Measurements from ENCODE around the gene ACOT11. TPM values are rescaled to one million over a fixed set of nuclear protein-coding genes. Genes with fewer than 3 reads are reported as not detected.
"Not testable (repeated sequence)": the region's sequence is repeated elsewhere in the genome, so short reads cannot be mapped to it uniquely, and the experiment has no call there.

Gene ACOT11
- total and polyA plus RNA-seq, 2 of the 13 experiments (the other 11 are each of a cell fraction or from before 2014, with no cell fraction given): 2.6 to 3.3 TPM

- H2AFZ ChIP-seq (ENCODE audit: low read length); POLR2A ChIA-PET; DNase-seq (ENCODE audit: low spot score); CTCF ChIA-PET (ENCODE audit: low intra/inter-chr PET ratio, low total read pairs); H3K4me3 ChIP-seq (replicated peaks in 1 of 3; ENCODE audit: insufficient read depth in 1 of 3, low read depth in 2 of 3, low read length in 3 of 3); BruUV-seq (replicated peaks); H3K27me3 ChIP-seq (ENCODE audit: control insufficient read depth in 1 of 2, insufficient read depth in 2 of 2, low read length in 2 of 2); H3K79me2 ChIP-seq (ENCODE audit: insufficient read depth, low read length); in situ Hi-C loops (cut with HindIII; ENCODE audit: extremely low pct_ligation_motif_present, low pct_unique_long_range_greater_than_20kb); H3K9ac ChIP-seq (ENCODE audit: insufficient read depth, low read depth, low read length); H4K20me1 ChIP-seq (ENCODE audit: insufficient read depth, low read length); H3K36me3 ChIP-seq (replicated peaks in 1 of 2; ENCODE audit: control insufficient read depth in 1 of 2, insufficient read depth in 2 of 2, low read length in 2 of 2); intact Hi-C loops (cut with micrococcal nuclease; ENCODE audit: unreplicated experiment); H3K9me3 ChIP-seq (ENCODE audit: low read length); FAIRE-seq; H3K27ac ChIP-seq (ENCODE audit: extremely low read length, insufficient read depth, low read length); ATAC-seq: not testable (repeated sequence)
- 33% methylated on average over 4 of the region's 4 CpGs for WGBS (ENCODE audit: low lambda C conversion rate)
- H3K4me2 ChIP-seq (ENCODE audit: low read depth, low read length): peak overlapping the region; percentile 32; the same call in 1 of the 2 replicates
- peaks cover 37% of the 10 kb centered on the region for H3K4me1 ChIP-seq (ENCODE audit: insufficient read depth, low read length)
Observed at GRCh38 chr1:54536656-54537055, 11.4 kb upstream of the ACOT11 start.

GRCh38 chr1:54537611-54538010, 10.4 kb upstream of the ACOT11 start:
- CTCF ChIA-PET (ENCODE audit: low intra/inter-chr PET ratio, low total read pairs): no interaction called here
- H2AFZ ChIP-seq (ENCODE audit: low read length): no peak overlapping the region
- DNase-seq (ENCODE audit: low spot score) (peak; percentile 73), ATAC-seq (no peak), FAIRE-seq (peak; percentile 54)
- in situ Hi-C loops (cut with HindIII; ENCODE audit: extremely low pct_ligation_motif_present, low pct_unique_long_range_greater_than_20kb): no loop called here
- H3K9ac ChIP-seq (ENCODE audit: insufficient read depth, low read depth, low read length): no peak overlapping the region
- peaks cover 43% of the 10 kb centered on the region for H3K4me1 ChIP-seq (ENCODE audit: insufficient read depth, low read length)
- no peaks in the 10 kb centered on the region for H3K27me3 ChIP-seq (ENCODE audit: control insufficient read depth in 1 of 2, insufficient read depth in 2 of 2, low read length in 2 of 2)
- H3K36me3 ChIP-seq (replicated peaks in 1 of 2; ENCODE audit: control insufficient read depth in 1 of 2, insufficient read depth in 2 of 2, low read length in 2 of 2): no peaks in the 10 kb centered on the region
- peak overlapping the region; percentile 35; the same call in 1 of the 2 replicates for H3K4me2 ChIP-seq (ENCODE audit: low read depth, low read length)
- intact Hi-C loops (cut with micrococcal nuclease; ENCODE audit: unreplicated experiment): no loop called here
- WGBS (ENCODE audit: low lambda C conversion rate): 1% methylated on average over 4 of the region's 4 CpGs
- no peak overlapping the region; a peak in 1 of 6 replicates for H3K4me3 ChIP-seq (replicated peaks in 1 of 3; ENCODE audit: insufficient read depth in 1 of 3, low read depth in 2 of 3, low read length in 3 of 3)
- no peaks in the 10 kb centered on the region for H3K9me3 ChIP-seq (ENCODE audit: low read length)
- POLR2A ChIA-PET: no interaction called here
- no peak overlapping the region for H3K27ac ChIP-seq (ENCODE audit: extremely low read length, insufficient read depth, low read length)
- BruUV-seq (replicated peaks): no TSS peak
- no peaks in the 10 kb centered on the region for H3K79me2 ChIP-seq (ENCODE audit: insufficient read depth, low read length)
- no peaks in the 10 kb centered on the region for H4K20me1 ChIP-seq (ENCODE audit: insufficient read depth, low read length)
- TF ChIP-seq TAF1 (CRISPR knock-in tag; IDR thresholded peaks at IDR 0.05) (no peak), ZNF784 (CRISPR knock-in tag; IDR thresholded peaks at IDR 0.05; ENCODE audit: borderline replicate concordance) (no peak), NRL (CRISPR knock-in tag; IDR thresholded peaks at IDR 0.05; ENCODE audit: borderline replicate concordance) (no peak), CEBPG (CRISPR knock-in tag; IDR thresholded peaks at IDR 0.05) (0 out of 2 replicates have a peak, but pooled peaks have one; percentile 13), TBX2 (CRISPR knock-in tag; IDR thresholded peaks at IDR 0.05; ENCODE audit: borderline replicate concordance) (peak; percentile 50; the same call in 1 of the 2 replicates), THAP9 (CRISPR knock-in tag; IDR thresholded peaks at IDR 0.05; ENCODE audit: borderline replicate concordance) (no peak), ZNF513 (CRISPR knock-in tag; conservative IDR thresholded peaks at IDR 0.05) (no peak), ETV5 (CRISPR knock-in tag; IDR thresholded peaks at IDR 0.05; ENCODE audit: borderline replicate concordance) (peak; percentile 37; the same call in 1 of the 2 replicates), RAD21 (CRISPR knock-in tag; IDR thresholded peaks at IDR 0.05) (no peak), E2F1 (CRISPR knock-in tag; IDR thresholded peaks at IDR 0.05) (no peak), SOX5 (CRISPR knock-in tag; IDR thresholded peaks at IDR 0.05; ENCODE audit: borderline replicate concordance) (peak; percentile 50; the same call in 1 of the 2 replicates), YEATS2 (CRISPR knock-in tag; IDR thresholded peaks at IDR 0.05; ENCODE audit: borderline replicate concordance) (no peak)

All from HepG2 (cell line).